Measurements from ENCODE around the gene CTTN. TPM values are rescaled to one million over a fixed set of nuclear protein-coding genes. Genes with fewer than 3 reads are reported as not detected.

Gene CTTN
- total RNA-seq, 2 experiments from 2014 or later: 5.0 to 9.3 TPM

GRCh38 chr11:70430671-70431574 is 32.6 kb downstream of the CTTN start:
- ChIA-PET POLR2A (interaction anchor here (0.7 kb wide), 1 partner anchor 16 kb away, joined by 5 read pairs; no protein-coding TSS in a partner anchor), CTCF (ENCODE audit: unreplicated experiment) (no interaction called here)
- TF ChIP-seq CTCF (conservative IDR thresholded peaks at IDR 0.05; ENCODE audit: low read length) (no peak), EZH2phosphoT487 (IDR thresholded peaks at IDR 0.05; ENCODE audit: borderline replicate concordance, low read depth, low read length) (no peak)
- BruUV-seq (replicated peaks): no TSS peak
- Histone ChIP-seq H3K4me2 (ENCODE audit: low read length) (no peak overlapping the region), H3K9me2 (ENCODE audit: insufficient read depth, low read length) (no peaks in the 10 kb centered on the region), H4K20me1 (ENCODE audit: insufficient read depth, low read length) (no peaks in the 10 kb centered on the region), H3K79me2 (ENCODE audit: insufficient read depth, low read depth, low read length) (no peaks in the 10 kb centered on the region), H3K27ac (ENCODE audit: low read depth, low read length, poor library complexity, severe bottlenecking) (no peak overlapping the region), H3K9me3 (ENCODE audit: low read length) (no peaks in the 10 kb centered on the region), H3K4me3 (ENCODE audit: low read depth, low read length, poor library complexity, severe bottlenecking) (no peak overlapping the region), H3K4me1 (ENCODE audit: insufficient read depth, low read length, poor library complexity, severe bottlenecking) (no peaks in the 10 kb centered on the region), H2AFZ (ENCODE audit: low read length) (no peak overlapping the region), H3K36me3 (ENCODE audit: insufficient read depth, low read length) (no peaks in the 10 kb centered on the region)
- no peak for DNase-seq (ENCODE audit: low spot score)
- intact Hi-C loops (cut with micrococcal nuclease; ENCODE audit: unreplicated experiment): no loop called here

- Histone ChIP-seq H3K4me3 (ENCODE audit: low read depth, low read length, poor library complexity, severe bottlenecking) (no peak overlapping the region), H3K36me3 (ENCODE audit: insufficient read depth, low read length) (no peaks in the 10 kb centered on the region), H3K9me3 (ENCODE audit: low read length) (no peaks in the 10 kb centered on the region), H3K9me2 (ENCODE audit: insufficient read depth, low read length) (no peaks in the 10 kb centered on the region), H3K4me1 (ENCODE audit: insufficient read depth, low read length, poor library complexity, severe bottlenecking) (no peaks in the 10 kb centered on the region), H4K20me1 (ENCODE audit: insufficient read depth, low read length) (no peaks in the 10 kb centered on the region), H3K79me2 (ENCODE audit: insufficient read depth, low read depth, low read length) (no peaks in the 10 kb centered on the region), H3K27ac (ENCODE audit: low read depth, low read length, poor library complexity, severe bottlenecking) (no peak overlapping the region), H3K4me2 (ENCODE audit: low read length) (no peak overlapping the region), H2AFZ (ENCODE audit: low read length) (no peak overlapping the region)
- ChIA-PET POLR2A (no interaction called here), CTCF (ENCODE audit: unreplicated experiment) (no interaction called here)
- TF ChIP-seq EZH2phosphoT487 (IDR thresholded peaks at IDR 0.05; ENCODE audit: borderline replicate concordance, low read depth, low read length) (no peak), CTCF (conservative IDR thresholded peaks at IDR 0.05; ENCODE audit: low read length) (no peak)
- intact Hi-C loops (cut with micrococcal nuclease; ENCODE audit: unreplicated experiment): no loop called here
- BruUV-seq (replicated peaks): no TSS peak
- DNase-seq (ENCODE audit: low spot score): no peak
Observed at GRCh38 chr11:70431611-70432010, 33.3 kb downstream of the CTTN start.

GRCh38 chr11:70432065-70432464 is 33.7 kb downstream of the CTTN start:
- intact Hi-C loops (cut with micrococcal nuclease; ENCODE audit: unreplicated experiment): no loop called here
- Histone ChIP-seq H3K36me3 (ENCODE audit: insufficient read depth, low read length) (no peaks in the 10 kb centered on the region), H3K79me2 (ENCODE audit: insufficient read depth, low read depth, low read length) (no peaks in the 10 kb centered on the region), H2AFZ (ENCODE audit: low read length) (no peak overlapping the region), H3K9me3 (ENCODE audit: low read length) (no peaks in the 10 kb centered on the region), H3K4me2 (ENCODE audit: low read length) (no peak overlapping the region), H3K27ac (ENCODE audit: low read depth, low read length, poor library complexity, severe bottlenecking) (no peak overlapping the region), H3K9me2 (ENCODE audit: insufficient read depth, low read length) (no peaks in the 10 kb centered on the region), H3K4me3 (ENCODE audit: low read depth, low read length, poor library complexity, severe bottlenecking) (no peak overlapping the region), H3K4me1 (ENCODE audit: insufficient read depth, low read length, poor library complexity, severe bottlenecking) (no peaks in the 10 kb centered on the region), H4K20me1 (ENCODE audit: insufficient read depth, low read length) (no peaks in the 10 kb centered on the region)
- no TSS peak for BruUV-seq (replicated peaks)
- DNase-seq (ENCODE audit: low spot score): no peak
- no peak for TF ChIP-seq CTCF (conservative IDR thresholded peaks at IDR 0.05; ENCODE audit: low read length)
- no peak for TF ChIP-seq EZH2phosphoT487 (IDR thresholded peaks at IDR 0.05; ENCODE audit: borderline replicate concordance, low read depth, low read length)
- ChIA-PET POLR2A (no interaction called here), CTCF (ENCODE audit: unreplicated experiment) (no interaction called here)
